HEK293 (cell line): ENCODE results near the gene HINT3.

Experiments
- GFI1B ChIP-seq: fragments of 450-650 bp; formaldehyde crosslinking; IDR thresholded peaks from 2 replicates; pipeline ENCODE4 v1.5.1; 2016; ENCODE audit warnings: missing biosample characterization, missing genetic modification characterization
- GLI4 ChIP-seq: fragments of 450-650 bp; formaldehyde crosslinking; IDR thresholded peaks from 2 replicates; pipeline ENCODE4 v1.5.1; 2016; ENCODE audit warnings: missing biosample characterization, missing genetic modification characterization
- HOXA7 ChIP-seq: sonication (generic); formaldehyde crosslinking; IDR thresholded peaks from 2 replicates; pipeline ENCODE4 v1.8.1; 2022; ENCODE audit warnings: missing genetic modification reagents, borderline replicate concordance
- IKZF3 ChIP-seq: fragments of 450-650 bp; IDR thresholded peaks from 2 replicates; pipeline ENCODE4 v1.5.0; 2018; ENCODE audit warnings: missing biosample characterization, mild to moderate bottlenecking, missing genetic modification characterization, moderate library complexity
- KLF8 ChIP-seq: fragments of 450-650 bp; formaldehyde crosslinking; IDR thresholded peaks from 2 replicates; pipeline ENCODE4 v1.5.1; 2016; ENCODE audit warnings: missing biosample characterization, missing genetic modification characterization
- SP2 ChIP-seq: fragments of 450-650 bp; formaldehyde crosslinking; IDR thresholded peaks from 2 replicates; pipeline ENCODE4 v1.5.1; 2016; ENCODE audit warnings: missing biosample characterization, missing genetic modification characterization
- SP3 ChIP-seq: fragments of 450-650 bp; formaldehyde crosslinking; IDR thresholded peaks from 2 replicates; pipeline ENCODE4 v1.5.1; 2016; ENCODE audit warnings: missing biosample characterization, missing genetic modification characterization
- TCF7L2 ChIP-seq: IDR thresholded peaks from 2 replicates; pipeline ENCODE4 v1.6.1; 2011; ENCODE audit warnings: low read depth, mild to moderate bottlenecking, inconsistent platforms, low read length, moderate library complexity, borderline replicate concordance
- TRIM28 ChIP-seq: IDR thresholded peaks from 2 replicates; pipeline ENCODE4 v1.6.1; 2011; ENCODE audit warnings: low read length, control low read depth, borderline replicate concordance
- ZBTB17 ChIP-seq: fragments of 450-650 bp; formaldehyde crosslinking; IDR thresholded peaks from 2 replicates; pipeline ENCODE4 v1.5.1; 2016; ENCODE audit warnings: missing biosample characterization, missing genetic modification characterization
- ZBTB20 ChIP-seq: fragments of 450-650 bp; formaldehyde crosslinking; IDR thresholded peaks from 2 replicates; pipeline ENCODE4 v1.5.1; 2016; ENCODE audit warnings: missing biosample characterization, missing genetic modification characterization
- ZBTB8A ChIP-seq: fragments of 450-650 bp; formaldehyde crosslinking; IDR thresholded peaks from 2 replicates; pipeline ENCODE4 v1.5.1; 2016; ENCODE audit warnings: missing biosample characterization, missing genetic modification characterization
- ZFP3 ChIP-seq: fragments of 450-650 bp; formaldehyde crosslinking; IDR thresholded peaks from 2 replicates; pipeline ENCODE4 v1.5.1; 2016; ENCODE audit warnings: low read depth, missing biosample characterization, missing genetic modification characterization
- ZNF133 ChIP-seq: fragments of 450-650 bp; formaldehyde crosslinking; IDR thresholded peaks from 2 replicates; pipeline ENCODE4 v1.5.1; 2016; ENCODE audit warnings: missing biosample characterization, missing genetic modification characterization
- ZNF138 ChIP-seq: fragments of 450-650 bp; formaldehyde crosslinking; IDR thresholded peaks from 2 replicates; pipeline ENCODE4 v1.5.1; 2016; ENCODE audit warnings: missing biosample characterization, missing genetic modification characterization, borderline replicate concordance
- ZNF2 ChIP-seq: fragments of 450-650 bp; formaldehyde crosslinking; IDR thresholded peaks from 2 replicates; pipeline ENCODE4 v1.5.1; 2016; ENCODE audit warnings: missing biosample characterization, missing genetic modification characterization
- ZNF214 ChIP-seq: fragments of 450-650 bp; formaldehyde crosslinking; IDR thresholded peaks from 2 replicates; pipeline ENCODE4 v1.5.1; 2017; ENCODE audit warnings: missing biosample characterization, mild to moderate bottlenecking, missing genetic modification characterization, borderline replicate concordance
- ZNF302 ChIP-seq: fragments of 450-650 bp; formaldehyde crosslinking; IDR thresholded peaks from 2 replicates; pipeline ENCODE4 v1.5.1; 2016; ENCODE audit warnings: missing biosample characterization, missing genetic modification characterization, low read depth
- ZNF394 ChIP-seq: fragments of 450-650 bp; formaldehyde crosslinking; IDR thresholded peaks from 2 replicates; pipeline ENCODE4 v1.5.1; 2016; ENCODE audit warnings: missing biosample characterization, missing genetic modification characterization, mild to moderate bottlenecking, moderate library complexity, borderline replicate concordance
- ZNF544 ChIP-seq: fragments of 450-650 bp; formaldehyde crosslinking; IDR thresholded peaks from 2 replicates; pipeline ENCODE4 v1.5.0; 2017; ENCODE audit warnings: missing biosample characterization, missing genetic modification characterization
- ZNF555 ChIP-seq: fragments of 450-650 bp; formaldehyde crosslinking; conservative IDR thresholded peaks from 2 replicates; pipeline ENCODE4 v1.5.1; 2017; ENCODE audit warnings: missing biosample characterization, mild to moderate bottlenecking, missing genetic modification characterization, inconsistent platforms
- ZNF626 ChIP-seq: fragments of 450-650 bp; sonication (Bioruptor Pico); formaldehyde crosslinking; IDR thresholded peaks from 2 replicates; pipeline ENCODE4 v1.5.1; 2018; ENCODE audit warnings: missing biosample characterization, missing genetic modification characterization, inconsistent platforms
- TF ChIP-seq, protein P1 (sequence below): fragments of 450-650 bp; formaldehyde crosslinking; IDR thresholded peaks from 2 replicates; pipeline ENCODE4 v1.5.1; 2016; ENCODE audit warnings: missing biosample characterization, missing genetic modification characterization
- TF ChIP-seq, protein P2 (sequence below): fragments of 450-650 bp; formaldehyde crosslinking; IDR thresholded peaks from 2 replicates; pipeline ENCODE4 v1.5.1; 2017; ENCODE audit warnings: missing biosample characterization, mild to moderate bottlenecking, missing genetic modification characterization, moderate library complexity
- TF ChIP-seq, protein P3 (sequence below): fragments of 450-650 bp; formaldehyde crosslinking; IDR thresholded peaks from 2 replicates; pipeline ENCODE4 v1.5.1; 2016; ENCODE audit warnings: missing biosample characterization, missing genetic modification characterization
- TF ChIP-seq, protein P4 (sequence below): fragments of 450-650 bp; IDR thresholded peaks from 2 replicates; pipeline ENCODE4 v1.5.1; 2018; ENCODE audit warnings: missing biosample characterization, missing genetic modification characterization
- TF ChIP-seq, protein P5 (sequence below): fragments of 450-650 bp; formaldehyde crosslinking; IDR thresholded peaks from 2 replicates; pipeline ENCODE4 v1.5.1; 2016; ENCODE audit warnings: missing biosample characterization, missing genetic modification characterization, low read depth
- TF ChIP-seq, protein P6 (sequence below): fragments of 450-650 bp; formaldehyde crosslinking; conservative IDR thresholded peaks from 2 replicates; pipeline ENCODE4 v1.5.1; 2016; ENCODE audit warnings: low read depth, missing biosample characterization, missing genetic modification characterization

The HINT3 gene

DNA sequence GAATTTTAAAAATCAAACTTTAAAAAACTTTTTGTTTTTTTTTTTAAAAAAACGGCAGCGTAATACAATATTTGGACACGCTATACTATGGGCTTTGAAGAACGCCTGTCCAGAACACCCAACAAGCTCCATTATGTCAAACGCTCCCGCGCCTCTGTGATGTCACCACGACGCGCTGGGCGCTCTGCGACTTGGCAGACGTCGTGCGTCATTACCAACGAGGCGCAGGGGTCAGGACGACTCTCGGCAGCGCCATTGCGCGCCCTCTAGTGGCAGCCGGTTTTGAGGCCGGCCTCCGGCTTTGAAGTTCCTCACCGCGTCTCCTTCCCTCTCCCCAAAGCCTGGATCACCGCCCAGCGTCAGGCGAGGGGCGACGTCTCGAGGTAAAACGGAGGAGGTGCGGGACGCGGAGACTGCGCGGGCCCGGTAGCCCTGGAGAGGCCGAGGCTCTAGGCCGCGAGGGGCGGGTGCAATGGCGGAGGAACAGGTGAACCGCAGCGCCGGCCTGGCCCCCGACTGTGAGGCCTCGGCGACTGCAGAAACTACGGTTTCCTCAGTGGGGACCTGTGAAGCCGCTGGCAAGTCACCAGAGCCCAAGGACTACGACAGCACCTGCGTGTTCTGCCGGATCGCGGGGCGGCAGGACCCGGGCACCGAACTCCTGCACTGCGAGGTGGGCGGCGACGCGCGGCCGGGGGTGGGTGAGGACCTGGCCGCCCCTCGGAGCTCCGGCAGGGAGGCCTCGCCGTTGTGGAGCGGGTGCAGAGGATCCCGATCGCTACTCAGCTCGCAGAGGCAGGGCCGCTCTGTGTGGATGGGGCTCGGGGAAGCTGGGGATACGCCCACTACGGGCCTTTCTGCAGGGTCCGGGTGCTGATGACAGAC is at the start of gene HINT3 (continued):
- peak; percentile 82 for TF ChIP-seq ZNF394 (tag by site-specific recombination)
- TF ChIP-seq ZNF555 (tag by site-specific recombination), result no peak
- TF ChIP-seq ZBTB17 (tag by site-specific recombination), result peak; percentile 95
- peak; percentile 98 for TF ChIP-seq ZNF2 (tag by site-specific recombination)
- TF ChIP-seq HOXA7 (CRISPR knock-in tag), result no peak
- TF ChIP-seq ZNF544 (tag by site-specific recombination), result no peak
- peak; percentile 55; the same call in 1 of the 2 replicates for TF ChIP-seq SP3
- TF ChIP-seq, protein P1, sequence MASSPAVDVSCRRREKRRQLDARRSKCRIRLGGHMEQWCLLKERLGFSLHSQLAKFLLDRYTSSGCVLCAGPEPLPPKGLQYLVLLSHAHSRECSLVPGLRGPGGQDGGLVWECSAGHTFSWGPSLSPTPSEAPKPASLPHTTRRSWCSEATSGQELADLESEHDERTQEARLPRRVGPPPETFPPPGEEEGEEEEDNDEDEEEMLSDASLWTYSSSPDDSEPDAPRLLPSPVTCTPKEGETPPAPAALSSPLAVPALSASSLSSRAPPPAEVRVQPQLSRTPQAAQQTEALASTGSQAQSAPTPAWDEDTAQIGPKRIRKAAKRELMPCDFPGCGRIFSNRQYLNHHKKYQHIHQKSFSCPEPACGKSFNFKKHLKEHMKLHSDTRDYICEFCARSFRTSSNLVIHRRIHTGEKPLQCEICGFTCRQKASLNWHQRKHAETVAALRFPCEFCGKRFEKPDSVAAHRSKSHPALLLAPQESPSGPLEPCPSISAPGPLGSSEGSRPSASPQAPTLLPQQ, result peak; percentile 87
- peak; percentile 61 for TF ChIP-seq SP2 (tag by site-specific recombination)
- TF ChIP-seq GFI1B (tag by site-specific recombination), result no peak
- peak; percentile 93 for TF ChIP-seq TRIM28
- TF ChIP-seq, protein P2, sequence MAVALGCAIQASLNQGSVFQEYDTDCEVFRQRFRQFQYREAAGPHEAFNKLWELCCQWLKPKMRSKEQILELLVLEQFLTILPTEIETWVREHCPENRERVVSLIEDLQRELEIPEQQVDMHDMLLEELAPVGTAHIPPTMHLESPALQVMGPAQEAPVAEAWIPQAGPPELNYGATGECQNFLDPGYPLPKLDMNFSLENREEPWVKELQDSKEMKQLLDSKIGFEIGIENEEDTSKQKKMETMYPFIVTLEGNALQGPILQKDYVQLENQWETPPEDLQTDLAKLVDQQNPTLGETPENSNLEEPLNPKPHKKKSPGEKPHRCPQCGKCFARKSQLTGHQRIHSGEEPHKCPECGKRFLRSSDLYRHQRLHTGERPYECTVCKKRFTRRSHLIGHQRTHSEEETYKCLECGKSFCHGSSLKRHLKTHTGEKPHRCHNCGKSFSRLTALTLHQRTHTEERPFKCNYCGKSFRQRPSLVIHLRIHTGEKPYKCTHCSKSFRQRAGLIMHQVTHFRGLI (tag by site-specific recombination), result peak; percentile 15
- TF ChIP-seq, protein P3, sequence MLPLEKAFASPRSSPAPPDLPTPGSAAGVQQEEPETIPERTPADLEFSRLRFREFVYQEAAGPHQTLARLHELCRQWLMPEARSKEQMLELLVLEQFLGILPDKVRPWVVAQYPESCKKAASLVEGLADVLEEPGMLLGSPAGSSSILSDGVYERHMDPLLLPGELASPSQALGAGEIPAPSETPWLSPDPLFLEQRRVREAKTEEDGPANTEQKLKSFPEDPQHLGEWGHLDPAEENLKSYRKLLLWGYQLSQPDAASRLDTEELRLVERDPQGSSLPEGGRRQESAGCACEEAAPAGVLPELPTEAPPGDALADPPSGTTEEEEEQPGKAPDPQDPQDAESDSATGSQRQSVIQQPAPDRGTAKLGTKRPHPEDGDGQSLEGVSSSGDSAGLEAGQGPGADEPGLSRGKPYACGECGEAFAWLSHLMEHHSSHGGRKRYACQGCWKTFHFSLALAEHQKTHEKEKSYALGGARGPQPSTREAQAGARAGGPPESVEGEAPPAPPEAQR (tag by site-specific recombination), result no peak
- TF ChIP-seq IKZF3 (tag by site-specific recombination), result peak; percentile 68
- TF ChIP-seq KLF8 (tag by site-specific recombination), result peak; percentile 79; the same call in 1 of the 2 replicates
- TF ChIP-seq, protein P4, sequence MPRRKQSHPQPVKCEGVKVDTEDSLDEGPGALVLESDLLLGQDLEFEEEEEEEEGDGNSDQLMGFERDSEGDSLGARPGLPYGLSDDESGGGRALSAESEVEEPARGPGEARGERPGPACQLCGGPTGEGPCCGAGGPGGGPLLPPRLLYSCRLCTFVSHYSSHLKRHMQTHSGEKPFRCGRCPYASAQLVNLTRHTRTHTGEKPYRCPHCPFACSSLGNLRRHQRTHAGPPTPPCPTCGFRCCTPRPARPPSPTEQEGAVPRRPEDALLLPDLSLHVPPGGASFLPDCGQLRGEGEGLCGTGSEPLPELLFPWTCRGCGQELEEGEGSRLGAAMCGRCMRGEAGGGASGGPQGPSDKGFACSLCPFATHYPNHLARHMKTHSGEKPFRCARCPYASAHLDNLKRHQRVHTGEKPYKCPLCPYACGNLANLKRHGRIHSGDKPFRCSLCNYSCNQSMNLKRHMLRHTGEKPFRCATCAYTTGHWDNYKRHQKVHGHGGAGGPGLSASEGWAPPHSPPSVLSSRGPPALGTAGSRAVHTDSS (tag by site-specific recombination), result no peak
- TF ChIP-seq, protein P5, sequence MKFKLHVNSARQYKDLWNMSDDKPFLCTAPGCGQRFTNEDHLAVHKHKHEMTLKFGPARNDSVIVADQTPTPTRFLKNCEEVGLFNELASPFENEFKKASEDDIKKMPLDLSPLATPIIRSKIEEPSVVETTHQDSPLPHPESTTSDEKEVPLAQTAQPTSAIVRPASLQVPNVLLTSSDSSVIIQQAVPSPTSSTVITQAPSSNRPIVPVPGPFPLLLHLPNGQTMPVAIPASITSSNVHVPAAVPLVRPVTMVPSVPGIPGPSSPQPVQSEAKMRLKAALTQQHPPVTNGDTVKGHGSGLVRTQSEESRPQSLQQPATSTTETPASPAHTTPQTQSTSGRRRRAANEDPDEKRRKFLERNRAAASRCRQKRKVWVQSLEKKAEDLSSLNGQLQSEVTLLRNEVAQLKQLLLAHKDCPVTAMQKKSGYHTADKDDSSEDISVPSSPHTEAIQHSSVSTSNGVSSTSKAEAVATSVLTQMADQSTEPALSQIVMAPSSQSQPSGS (tag by site-specific recombination), result peak; percentile 96
- TF ChIP-seq, protein P6, sequence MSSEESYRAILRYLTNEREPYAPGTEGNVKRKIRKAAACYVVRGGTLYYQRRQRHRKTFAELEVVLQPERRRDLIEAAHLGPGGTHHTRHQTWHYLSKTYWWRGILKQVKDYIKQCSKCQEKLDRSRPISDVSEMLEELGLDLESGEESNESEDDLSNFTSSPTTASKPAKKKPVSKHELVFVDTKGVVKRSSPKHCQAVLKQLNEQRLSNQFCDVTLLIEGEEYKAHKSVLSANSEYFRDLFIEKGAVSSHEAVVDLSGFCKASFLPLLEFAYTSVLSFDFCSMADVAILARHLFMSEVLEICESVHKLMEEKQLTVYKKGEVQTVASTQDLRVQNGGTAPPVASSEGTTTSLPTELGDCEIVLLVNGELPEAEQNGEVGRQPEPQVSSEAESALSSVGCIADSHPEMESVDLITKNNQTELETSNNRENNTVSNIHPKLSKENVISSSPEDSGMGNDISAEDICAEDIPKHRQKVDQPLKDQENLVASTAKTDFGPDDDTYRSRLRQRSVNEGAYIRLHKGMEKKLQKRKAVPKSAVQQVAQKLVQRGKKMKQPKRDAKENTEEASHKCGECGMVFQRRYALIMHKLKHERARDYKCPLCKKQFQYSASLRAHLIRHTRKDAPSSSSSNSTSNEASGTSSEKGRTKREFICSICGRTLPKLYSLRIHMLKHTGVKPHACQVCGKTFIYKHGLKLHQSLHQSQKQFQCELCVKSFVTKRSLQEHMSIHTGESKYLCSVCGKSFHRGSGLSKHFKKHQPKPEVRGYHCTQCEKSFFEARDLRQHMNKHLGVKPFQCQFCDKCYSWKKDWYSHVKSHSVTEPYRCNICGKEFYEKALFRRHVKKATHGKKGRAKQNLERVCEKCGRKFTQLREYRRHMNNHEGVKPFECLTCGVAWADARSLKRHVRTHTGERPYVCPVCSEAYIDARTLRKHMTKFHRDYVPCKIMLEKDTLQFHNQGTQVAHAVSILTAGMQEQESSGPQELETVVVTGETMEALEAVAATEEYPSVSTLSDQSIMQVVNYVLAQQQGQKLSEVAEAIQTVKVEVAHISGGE (tag by site-specific recombination), result peak; percentile 45; the same call in 1 of the 2 replicates
- TF ChIP-seq ZNF133, result no peak
- peak; percentile 96 for TF ChIP-seq ZBTB8A (tag by site-specific recombination)
- no peak for TF ChIP-seq ZNF626
- no peak for TF ChIP-seq ZNF138 (tag by site-specific recombination)
- TF ChIP-seq TCF7L2, result peak; percentile 100
- TF ChIP-seq ZBTB20 (tag by site-specific recombination), result peak; percentile 94
- peak; percentile 38; the same call in 1 of the 2 replicates for TF ChIP-seq ZFP3 (tag by site-specific recombination)
- peak; percentile 24; the same call in 1 of the 2 replicates for TF ChIP-seq GLI4 (tag by site-specific recombination)
- no peak for TF ChIP-seq ZNF214
- no peak for TF ChIP-seq ZNF302 (tag by site-specific recombination)
